GM18502 (cell line): Measurements from ENCODE around the gene ENHO.

Experiments used
- ATAC-seq: cut with Tn5 transposase; IDR thresholded peaks from one replicate; pipeline ENCODE4 v1.9.1; 2021; ENCODE audit warnings: mild to moderate bottlenecking; ENCODE audit not compliant: unreplicated experiment, poor library complexity

The ENHO gene

GRCh38 chr9:34522971-34523797, at the start of gene ENHO:
TSS of gene ENHO (minus strand) at chr9:34522990. CDS start at chr9:34521695, 1,295 bp downstream.
- ATAC-seq, result peak; percentile 89

- no peak for ATAC-seq
These were observed 49.3 kb upstream of the ENHO start for GRCh38 chr9:34572092-34572491.

GRCh38 chr9:34571481-34571810, 48.7 kb upstream of the ENHO start:
- no peak for ATAC-seq

GRCh38 chr9:34570809-34571480, 48.2 kb upstream of the ENHO start:
- ATAC-seq, result no peak

- ATAC-seq, result no peak
These were observed 47.6 kb upstream of the ENHO start for GRCh38 chr9:34570376-34570775.

- no peak for ATAC-seq
These were observed 46.0 kb upstream of the ENHO start for GRCh38 chr9:34568774-34569173.

GRCh38 chr9:34568133-34568532, 45.3 kb upstream of the ENHO start:
- no peak for ATAC-seq

- ATAC-seq, result no peak
These were observed 44.2 kb upstream of the ENHO start for GRCh38 chr9:34566972-34567371.

- ATAC-seq, result no peak
These were observed 43.5 kb upstream of the ENHO start for GRCh38 chr9:34566322-34566721.

GRCh38 chr9:34565856-34566255, 43.1 kb upstream of the ENHO start:
- no peak for ATAC-seq

- no peak for ATAC-seq
These were observed 41.8 kb upstream of the ENHO start for GRCh38 chr9:34564617-34565016.

GRCh38 chr9:34563262-34563661, 40.5 kb upstream of the ENHO start:
- no peak for ATAC-seq

- no peak for ATAC-seq
These were observed 39.5 kb upstream of the ENHO start for GRCh38 chr9:34562135-34562745.

- ATAC-seq, result no peak
These were observed 37.9 kb upstream of the ENHO start for GRCh38 chr9:34560599-34561214.

GRCh38 chr9:34559624-34560455, 37.0 kb upstream of the ENHO start:
- no peak for ATAC-seq

- ATAC-seq, result no peak
These were observed 36.3 kb upstream of the ENHO start for GRCh38 chr9:34558919-34559623.

- no peak for ATAC-seq
These were observed 35.6 kb upstream of the ENHO start for GRCh38 chr9:34558364-34558763.

- ATAC-seq, result no peak
These were observed 34.9 kb upstream of the ENHO start for GRCh38 chr9:34557426-34558321.

GRCh38 chr9:34556949-34557348, 34.2 kb upstream of the ENHO start:
- ATAC-seq, result no peak
